Thyroid gland (tissue), 4 donors: ENCODE results near the gene SOD1.

Experiments
- POLR2A ChIP-seq, 2 donors: fragments of 450-650 bp; IDR thresholded peaks; one replicate each; pipeline ENCODE4 v1.6.1; 2017; ENCODE audit warnings: antibody characterized with exemption in 2 of 2, mild to moderate bottlenecking in 2 of 2, moderate library complexity in 1 of 2
- TF ChIP-seq, protein P1 (sequence below), 6 experiments: fragments of 200-600 bp in 3 of 6; fragments of 450-650 bp in 3 of 6; sonication (generic) in 3 of 6; IDR thresholded peaks; one replicate each; pipeline ENCODE4 v1.5.1; 2016 to 2019; ENCODE audit warnings: antibody characterized with exemption in 6 of 6, mild to moderate bottlenecking in 2 of 6, inconsistent platforms in 1 of 6, moderate library complexity in 1 of 6

GRCh38 chr21:31612894-31613785 lies 46.4 kb upstream of the SOD1 start:
- TF ChIP-seq, protein P1, sequence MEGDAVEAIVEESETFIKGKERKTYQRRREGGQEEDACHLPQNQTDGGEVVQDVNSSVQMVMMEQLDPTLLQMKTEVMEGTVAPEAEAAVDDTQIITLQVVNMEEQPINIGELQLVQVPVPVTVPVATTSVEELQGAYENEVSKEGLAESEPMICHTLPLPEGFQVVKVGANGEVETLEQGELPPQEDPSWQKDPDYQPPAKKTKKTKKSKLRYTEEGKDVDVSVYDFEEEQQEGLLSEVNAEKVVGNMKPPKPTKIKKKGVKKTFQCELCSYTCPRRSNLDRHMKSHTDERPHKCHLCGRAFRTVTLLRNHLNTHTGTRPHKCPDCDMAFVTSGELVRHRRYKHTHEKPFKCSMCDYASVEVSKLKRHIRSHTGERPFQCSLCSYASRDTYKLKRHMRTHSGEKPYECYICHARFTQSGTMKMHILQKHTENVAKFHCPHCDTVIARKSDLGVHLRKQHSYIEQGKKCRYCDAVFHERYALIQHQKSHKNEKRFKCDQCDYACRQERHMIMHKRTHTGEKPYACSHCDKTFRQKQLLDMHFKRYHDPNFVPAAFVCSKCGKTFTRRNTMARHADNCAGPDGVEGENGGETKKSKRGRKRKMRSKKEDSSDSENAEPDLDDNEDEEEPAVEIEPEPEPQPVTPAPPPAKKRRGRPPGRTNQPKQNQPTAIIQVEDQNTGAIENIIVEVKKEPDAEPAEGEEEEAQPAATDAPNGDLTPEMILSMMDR (IDR thresholded peaks at IDR 0.05), result no peak
- TF ChIP-seq POLR2A (IDR thresholded peaks at IDR 0.05), result no peak
